Loucy (cell line): ENCODE data around the gene PXT1.

Experiments used
- EZH2phosphoT487 ChIP-seq: fragments of 200-600 bp; IDR thresholded peaks from 2 replicates; pipeline ENCODE4 v1.6.1; 2018; ENCODE audit warnings: antibody characterized with exemption, mild to moderate bottlenecking, moderate library complexity, borderline replicate concordance
- TF ChIP-seq, protein P1 (sequence below): fragments of 200-600 bp; sonication (generic); conservative IDR thresholded peaks from 2 replicates; pipeline ENCODE4 v1.5.1; 2014; ENCODE audit warnings: mild to moderate bottlenecking, antibody characterized with exemption, low read length

DNA sequence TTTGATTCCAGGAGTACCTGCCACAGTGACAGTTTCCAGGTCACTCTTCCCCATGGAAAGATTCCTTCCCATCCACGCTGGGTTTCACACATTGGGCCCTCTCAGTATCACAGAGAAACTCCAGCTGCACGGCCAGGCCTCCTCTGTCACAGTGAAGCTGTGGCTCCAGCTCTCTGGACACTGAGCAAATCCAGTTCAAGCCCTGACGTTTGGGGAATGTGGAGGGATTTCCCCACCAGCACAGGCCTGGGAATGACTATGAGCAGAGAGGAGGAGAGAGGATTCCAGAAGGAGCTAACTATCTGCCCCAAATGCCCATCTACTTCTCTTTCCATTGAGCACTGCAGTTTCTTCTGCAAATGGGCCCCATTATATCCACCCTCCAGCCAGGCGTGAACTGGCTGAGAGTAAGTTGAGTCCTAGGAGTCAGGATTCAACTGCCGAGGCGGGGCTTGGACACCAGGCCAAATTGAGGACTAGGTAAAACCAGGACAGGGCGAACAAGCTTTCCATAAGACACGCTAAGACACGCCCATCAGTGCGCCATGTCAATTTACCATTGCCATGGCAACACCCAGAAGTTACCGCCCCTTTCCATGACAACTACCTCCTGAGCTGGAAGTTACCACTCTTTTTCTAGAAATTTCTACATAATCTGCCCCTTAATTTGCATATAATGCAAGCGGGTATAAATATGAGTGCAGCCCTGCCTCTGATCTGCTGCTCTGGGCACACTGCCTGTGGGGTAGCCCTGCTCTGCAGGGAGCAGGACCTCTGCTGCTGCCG, 96.8 kb downstream of the PXT1 start:
- TF ChIP-seq, protein P1, sequence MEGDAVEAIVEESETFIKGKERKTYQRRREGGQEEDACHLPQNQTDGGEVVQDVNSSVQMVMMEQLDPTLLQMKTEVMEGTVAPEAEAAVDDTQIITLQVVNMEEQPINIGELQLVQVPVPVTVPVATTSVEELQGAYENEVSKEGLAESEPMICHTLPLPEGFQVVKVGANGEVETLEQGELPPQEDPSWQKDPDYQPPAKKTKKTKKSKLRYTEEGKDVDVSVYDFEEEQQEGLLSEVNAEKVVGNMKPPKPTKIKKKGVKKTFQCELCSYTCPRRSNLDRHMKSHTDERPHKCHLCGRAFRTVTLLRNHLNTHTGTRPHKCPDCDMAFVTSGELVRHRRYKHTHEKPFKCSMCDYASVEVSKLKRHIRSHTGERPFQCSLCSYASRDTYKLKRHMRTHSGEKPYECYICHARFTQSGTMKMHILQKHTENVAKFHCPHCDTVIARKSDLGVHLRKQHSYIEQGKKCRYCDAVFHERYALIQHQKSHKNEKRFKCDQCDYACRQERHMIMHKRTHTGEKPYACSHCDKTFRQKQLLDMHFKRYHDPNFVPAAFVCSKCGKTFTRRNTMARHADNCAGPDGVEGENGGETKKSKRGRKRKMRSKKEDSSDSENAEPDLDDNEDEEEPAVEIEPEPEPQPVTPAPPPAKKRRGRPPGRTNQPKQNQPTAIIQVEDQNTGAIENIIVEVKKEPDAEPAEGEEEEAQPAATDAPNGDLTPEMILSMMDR: no peak
- no peak for TF ChIP-seq EZH2phosphoT487
